RWPE2 (cell line): Measurements from ENCODE around the gene KIAA1671.

Experiments used
- ATAC-seq: fragments of 200-7000 bp; cut with Tn5 transposase; 3 replicates; pipeline ENCODE4 v1.9.1; 2021; ENCODE audit warnings: low read depth
- DNase-seq: peaks from one replicate; pipeline ENCODE4 v3.0.0-alpha.2; 2020; ENCODE audit warnings: low spot score
- H3K27ac ChIP-seq: fragments of 450-650 bp; 2 replicates; pipeline ENCODE4 v1.5.1; 2017; ENCODE audit warnings: mild to moderate bottlenecking; ENCODE audit not compliant: poor library complexity, severe bottlenecking
- H3K27me3 ChIP-seq: fragments of 250-450 bp; sonication (Bioruptor Pico); 2 replicates; pipeline ENCODE4 v1.5.1; 2021; ENCODE audit warnings: mild to moderate bottlenecking, moderate library complexity; ENCODE audit not compliant: insufficient read depth, poor library complexity, severe bottlenecking
- H3K36me3 ChIP-seq: fragments of 250-450 bp; sonication (Bioruptor Pico); 2 replicates; pipeline ENCODE4 v1.5.1; 2020; ENCODE audit warnings: low read depth, mild to moderate bottlenecking, moderate library complexity
- H3K4me1 ChIP-seq: fragments of 250-450 bp; sonication (Bioruptor Pico); 2 replicates; pipeline ENCODE4 v1.5.1; 2021; ENCODE audit warnings: mild to moderate bottlenecking, moderate library complexity; ENCODE audit not compliant: insufficient read depth, poor library complexity, severe bottlenecking
- H3K4me3 ChIP-seq: fragments of 250-450 bp; sonication (Bioruptor Pico); 2 replicates; pipeline ENCODE4 v1.5.1; 2021; ENCODE audit warnings: mild to moderate bottlenecking, moderate library complexity; ENCODE audit not compliant: severe bottlenecking
- H3K9me3 ChIP-seq: fragments of 250-450 bp; sonication (Bioruptor Pico); 2 replicates; pipeline ENCODE4 v1.5.1; 2021; ENCODE audit warnings: mild to moderate bottlenecking, moderate library complexity; ENCODE audit not compliant: severe bottlenecking
- TF ChIP-seq, protein P1 (sequence below): fragments of 450-650 bp; IDR thresholded peaks from one replicate; pipeline ENCODE4 v1.5.1; 2017; ENCODE audit warnings: mild to moderate bottlenecking, moderate library complexity; ENCODE audit not compliant: poor library complexity, severe bottlenecking

KIAA1671 gene

GRCh38 chr22:25083807-25084200 is 131.3 kb downstream of the KIAA1671 start:
- no peak for DNase-seq

DNA sequence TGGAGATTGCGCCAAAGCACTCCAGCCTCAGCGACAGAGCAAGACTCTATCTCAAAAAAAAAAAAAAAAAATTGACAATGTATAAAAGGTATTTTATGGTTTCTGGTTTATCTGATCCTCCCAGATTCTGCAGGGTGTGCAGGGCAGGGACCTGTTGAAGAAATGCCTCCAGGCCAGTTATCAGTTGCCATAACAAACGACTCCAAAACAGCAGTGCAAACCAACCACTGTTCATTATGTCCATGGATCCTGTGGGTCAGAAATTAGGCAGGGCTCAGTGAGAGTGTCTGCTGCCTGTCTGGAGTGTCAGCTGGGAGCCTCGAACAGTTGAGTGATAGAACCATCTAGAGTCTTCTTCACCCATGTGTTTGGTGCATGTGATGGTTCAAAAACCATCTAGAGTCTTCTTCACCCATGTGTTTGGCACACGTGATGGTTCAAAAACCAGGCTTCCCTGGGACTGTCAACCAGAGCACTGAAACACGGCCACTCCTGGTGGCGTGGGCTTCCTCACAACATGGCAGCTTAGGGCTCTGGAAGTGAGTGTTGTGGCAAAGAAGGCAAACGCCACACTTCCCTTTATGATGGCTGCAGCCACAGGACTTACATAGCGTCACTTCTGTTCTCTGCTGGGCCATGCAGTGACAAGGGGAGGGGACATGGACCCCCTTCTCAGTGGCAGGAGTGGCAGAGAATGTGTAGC is 132.0 kb downstream of the KIAA1671 start:
- ATAC-seq = no peak
- Histone ChIP-seq H3K27ac (no peak overlapping the region), H3K9me3 (no peaks in the 10 kb centered on the region), H3K36me3 (no peaks in the 10 kb centered on the region), H3K4me3 (no peak overlapping the region), H3K27me3 (no peaks in the 10 kb centered on the region), H3K4me1 (no peaks in the 10 kb centered on the region)
- no peak for DNase-seq
- TF ChIP-seq, protein P1, sequence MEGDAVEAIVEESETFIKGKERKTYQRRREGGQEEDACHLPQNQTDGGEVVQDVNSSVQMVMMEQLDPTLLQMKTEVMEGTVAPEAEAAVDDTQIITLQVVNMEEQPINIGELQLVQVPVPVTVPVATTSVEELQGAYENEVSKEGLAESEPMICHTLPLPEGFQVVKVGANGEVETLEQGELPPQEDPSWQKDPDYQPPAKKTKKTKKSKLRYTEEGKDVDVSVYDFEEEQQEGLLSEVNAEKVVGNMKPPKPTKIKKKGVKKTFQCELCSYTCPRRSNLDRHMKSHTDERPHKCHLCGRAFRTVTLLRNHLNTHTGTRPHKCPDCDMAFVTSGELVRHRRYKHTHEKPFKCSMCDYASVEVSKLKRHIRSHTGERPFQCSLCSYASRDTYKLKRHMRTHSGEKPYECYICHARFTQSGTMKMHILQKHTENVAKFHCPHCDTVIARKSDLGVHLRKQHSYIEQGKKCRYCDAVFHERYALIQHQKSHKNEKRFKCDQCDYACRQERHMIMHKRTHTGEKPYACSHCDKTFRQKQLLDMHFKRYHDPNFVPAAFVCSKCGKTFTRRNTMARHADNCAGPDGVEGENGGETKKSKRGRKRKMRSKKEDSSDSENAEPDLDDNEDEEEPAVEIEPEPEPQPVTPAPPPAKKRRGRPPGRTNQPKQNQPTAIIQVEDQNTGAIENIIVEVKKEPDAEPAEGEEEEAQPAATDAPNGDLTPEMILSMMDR = no peak

More at GRCh38 chr22:25083807-25084200, 131.3 kb downstream of the KIAA1671 start:
- Histone ChIP-seq H3K9me3 (no peaks in the 10 kb centered on the region), H3K4me1 (no peaks in the 10 kb centered on the region), H3K36me3 (no peaks in the 10 kb centered on the region), H3K27me3 (no peaks in the 10 kb centered on the region), H3K4me3 (no peak overlapping the region), H3K27ac (no peak overlapping the region)
- TF ChIP-seq, protein P1 = no peak
- no peak for ATAC-seq

- Histone ChIP-seq H3K27ac (no peak overlapping the region), H3K9me3 (no peaks in the 10 kb centered on the region), H3K4me1 (no peaks in the 10 kb centered on the region), H3K27me3 (no peaks in the 10 kb centered on the region), H3K4me3 (no peak overlapping the region), H3K36me3 (no peaks in the 10 kb centered on the region; the same call in 1 of the 2 replicates)
- ATAC-seq (no peak), DNase-seq (no peak)
- TF ChIP-seq, protein P1 = no peak
Observed at GRCh38 chr22:25085156-25085555, 132.6 kb downstream of the KIAA1671 start.

- H3K9me3 ChIP-seq = no peaks in the 10 kb centered on the region
- TF ChIP-seq, protein P1 = no peak
- DNase-seq = no peak
- no peak for ATAC-seq
- no peaks in the 10 kb centered on the region; the same call in 1 of the 2 replicates for H3K36me3 ChIP-seq
- no peak overlapping the region for H3K27ac ChIP-seq
- H3K4me3 ChIP-seq = no peak overlapping the region
- H3K4me1 ChIP-seq = no peaks in the 10 kb centered on the region
- no peaks in the 10 kb centered on the region for H3K27me3 ChIP-seq
Observed at GRCh38 chr22:25085930-25086901, 133.7 kb downstream of the KIAA1671 start.
